ENCODE measurements around the gene NDUFC1.

- TF ChIP-seq MYC (IDR thresholded peaks at IDR 0.05; ENCODE audit: low read depth, low read length) = no peak
- TF ChIP-seq POLR2A (IDR thresholded peaks at IDR 0.05; ENCODE audit: extremely low read depth, insufficient read length) = no peak
- no peak for TF ChIP-seq CTCF (IDR thresholded peaks at IDR 0.05; ENCODE audit: low read depth, low read length)
These were observed 22.3 kb downstream of the NDUFC1 start, which contains the start of gene MGARP for GRCh38 chr4:139279760-139280620.
